Measurements from ENCODE around the gene ASPHD1. TPM values are rescaled to one million over a fixed set of nuclear protein-coding genes. Genes with fewer than 3 reads are reported as not detected.

Gene ASPHD1
- total RNA-seq, 1 donor from 2014 or later = 3.2 TPM

- H3K9me3 Mint-ChIP-seq (ENCODE audit: low read depth) = no peaks in the 10 kb centered on the region
- H3K27me3 Mint-ChIP-seq (ENCODE audit: low read depth) = no peaks in the 10 kb centered on the region
- no peak overlapping the region for H3K4me3 Mint-ChIP-seq (ENCODE audit: unreplicated experiment)
- no peak overlapping the region for H3K27ac Mint-ChIP-seq (ENCODE audit: unreplicated experiment)
- TF ChIP-seq, protein P1, sequence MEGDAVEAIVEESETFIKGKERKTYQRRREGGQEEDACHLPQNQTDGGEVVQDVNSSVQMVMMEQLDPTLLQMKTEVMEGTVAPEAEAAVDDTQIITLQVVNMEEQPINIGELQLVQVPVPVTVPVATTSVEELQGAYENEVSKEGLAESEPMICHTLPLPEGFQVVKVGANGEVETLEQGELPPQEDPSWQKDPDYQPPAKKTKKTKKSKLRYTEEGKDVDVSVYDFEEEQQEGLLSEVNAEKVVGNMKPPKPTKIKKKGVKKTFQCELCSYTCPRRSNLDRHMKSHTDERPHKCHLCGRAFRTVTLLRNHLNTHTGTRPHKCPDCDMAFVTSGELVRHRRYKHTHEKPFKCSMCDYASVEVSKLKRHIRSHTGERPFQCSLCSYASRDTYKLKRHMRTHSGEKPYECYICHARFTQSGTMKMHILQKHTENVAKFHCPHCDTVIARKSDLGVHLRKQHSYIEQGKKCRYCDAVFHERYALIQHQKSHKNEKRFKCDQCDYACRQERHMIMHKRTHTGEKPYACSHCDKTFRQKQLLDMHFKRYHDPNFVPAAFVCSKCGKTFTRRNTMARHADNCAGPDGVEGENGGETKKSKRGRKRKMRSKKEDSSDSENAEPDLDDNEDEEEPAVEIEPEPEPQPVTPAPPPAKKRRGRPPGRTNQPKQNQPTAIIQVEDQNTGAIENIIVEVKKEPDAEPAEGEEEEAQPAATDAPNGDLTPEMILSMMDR (IDR thresholded peaks at IDR 0.05) = no peak
- H3K36me3 Mint-ChIP-seq (ENCODE audit: low read depth) = peaks cover 7% of the 10 kb centered on the region
- no peaks in the 10 kb centered on the region for H3K4me1 Mint-ChIP-seq (ENCODE audit: low read depth)
- DNase-seq (ENCODE audit: low spot score) = no peak
Observed at GRCh38 chr16:29912087-29912486, 11.8 kb downstream of the ASPHD1 start.

DNA sequence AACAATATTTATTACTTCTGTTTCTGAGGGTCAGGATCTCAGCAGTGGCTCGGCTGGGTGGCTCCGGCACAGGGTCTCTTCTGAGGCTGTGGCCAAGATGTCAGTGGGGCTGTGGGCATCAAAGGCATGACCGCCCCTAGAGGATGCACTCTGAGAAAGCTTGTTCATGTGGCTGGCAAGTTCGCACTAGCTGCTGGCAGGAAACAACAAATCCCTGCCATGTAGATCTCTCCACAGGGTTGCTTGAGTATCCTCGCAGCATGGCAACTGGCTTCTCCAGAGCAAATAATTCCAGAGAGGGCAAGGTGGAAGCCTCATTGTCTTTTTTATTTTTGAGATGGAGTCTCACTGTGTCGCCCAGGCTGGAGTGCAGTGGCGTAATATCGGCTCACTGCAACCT is 13.2 kb downstream of the ASPHD1 start:
- H3K36me3 Mint-ChIP-seq (ENCODE audit: low read depth) = peaks cover 7% of the 10 kb centered on the region
- H3K9me3 Mint-ChIP-seq (ENCODE audit: low read depth) = no peaks in the 10 kb centered on the region
- TF ChIP-seq, protein P1 (IDR thresholded peaks at IDR 0.05) = no peak
- H3K4me1 Mint-ChIP-seq (ENCODE audit: low read depth) = no peaks in the 10 kb centered on the region
- no peak overlapping the region for H3K4me3 Mint-ChIP-seq (ENCODE audit: unreplicated experiment)
- H3K27ac Mint-ChIP-seq (ENCODE audit: unreplicated experiment) = no peak overlapping the region
- no peak for DNase-seq (ENCODE audit: low spot score)
- no peaks in the 10 kb centered on the region for H3K27me3 Mint-ChIP-seq (ENCODE audit: low read depth)

DNA sequence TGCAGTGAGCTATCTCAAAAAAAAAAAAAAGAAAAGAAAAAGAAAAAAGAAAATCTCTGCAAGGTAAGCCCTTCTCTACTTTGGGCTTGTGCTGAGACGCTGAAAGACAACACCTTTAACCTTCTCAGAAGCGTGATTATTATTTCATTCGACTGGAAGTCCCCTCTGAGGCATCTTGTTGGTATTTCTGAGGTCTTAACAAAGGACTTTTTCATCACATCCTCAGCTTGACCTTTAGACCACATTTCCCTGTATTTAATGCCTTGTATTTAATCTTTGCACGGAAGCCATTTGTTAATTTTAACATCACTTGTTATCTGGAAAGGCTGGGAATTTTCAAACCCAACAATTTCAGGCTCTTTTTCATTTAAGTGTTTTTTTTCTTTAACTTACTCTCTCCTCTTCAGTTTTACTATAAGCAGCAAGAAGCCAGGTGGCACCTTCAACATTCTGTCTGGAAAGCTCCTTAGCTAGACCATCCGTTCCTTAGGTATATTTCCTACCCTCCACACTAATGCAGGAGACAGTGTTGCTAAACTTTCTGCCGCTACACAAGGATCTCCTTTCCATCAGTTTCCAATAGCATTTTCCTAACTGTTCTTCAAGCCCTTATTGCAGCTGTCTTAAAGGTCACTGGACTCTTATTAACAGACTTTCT is 15.4 kb downstream of the ASPHD1 start:
- Mint-ChIP-seq H3K4me3 (ENCODE audit: unreplicated experiment) (no peak overlapping the region), H3K9me3 (ENCODE audit: low read depth) (no peaks in the 10 kb centered on the region)
- DNase-seq (ENCODE audit: low spot score) = no peak

GRCh38 chr16:29916979-29917378 is 16.7 kb downstream of the ASPHD1 start:
- Mint-ChIP-seq H3K4me1 (ENCODE audit: low read depth) (peaks cover 6% of the 10 kb centered on the region), H3K36me3 (ENCODE audit: low read depth) (peaks cover 16% of the 10 kb centered on the region), H3K27me3 (ENCODE audit: low read depth) (no peaks in the 10 kb centered on the region), H3K27ac (ENCODE audit: unreplicated experiment) (no peak overlapping the region), H3K4me3 (ENCODE audit: unreplicated experiment) (no peak overlapping the region), H3K9me3 (ENCODE audit: low read depth) (no peaks in the 10 kb centered on the region)
- no peak for DNase-seq (ENCODE audit: low spot score)
- TF ChIP-seq, protein P1 (IDR thresholded peaks at IDR 0.05) = no peak

More for the DNA sequence above, 15.4 kb downstream of the ASPHD1 start:
- Mint-ChIP-seq H3K27me3 (ENCODE audit: low read depth) (no peaks in the 10 kb centered on the region), H3K36me3 (ENCODE audit: low read depth) (peaks cover 10% of the 10 kb centered on the region), H3K4me1 (ENCODE audit: low read depth) (peaks cover 1% of the 10 kb centered on the region), H3K27ac (ENCODE audit: unreplicated experiment) (no peak overlapping the region)
- TF ChIP-seq, protein P1 (IDR thresholded peaks at IDR 0.05) = no peak

GRCh38 chr16:29920288-29921033 is 20.2 kb downstream of the ASPHD1 start:
- Mint-ChIP-seq H3K27ac (ENCODE audit: unreplicated experiment) (no peak overlapping the region), H3K9me3 (ENCODE audit: low read depth) (no peaks in the 10 kb centered on the region), H3K4me1 (ENCODE audit: low read depth) (peaks cover 25% of the 10 kb centered on the region), H3K27me3 (ENCODE audit: low read depth) (no peaks in the 10 kb centered on the region), H3K4me3 (ENCODE audit: unreplicated experiment) (no peak overlapping the region), H3K36me3 (ENCODE audit: low read depth) (peaks cover 15% of the 10 kb centered on the region)
- TF ChIP-seq, protein P1 (IDR thresholded peaks at IDR 0.05) = no peak
- no peak for DNase-seq (ENCODE audit: low spot score)

All from chondrocyte (in vitro differentiated cells).